ENCODE measurements around the gene ZNFX1. TPM values are rescaled to one million over a fixed set of nuclear protein-coding genes. Genes with fewer than 3 reads are reported as not detected.

Gene ZNFX1
- total and polyA plus RNA-seq, 9 of the 15 experiments (the other 6 are each of a cell fraction or from before 2014, with no cell fraction given) = 3.8 to 13.8 (median 10.3) TPM

GRCh38 chr20:49219091-49219923 is 58.5 kb downstream of the ZNFX1 start, which contains the start of gene DDX27 (continued):
- TF ChIP-seq ZNF23 (CRISPR knock-in tag; IDR thresholded peaks at IDR 0.05) = no peak
- no peak for TF ChIP-seq ZFP1 (CRISPR knock-in tag; IDR thresholded peaks at IDR 0.05)
- TF ChIP-seq, protein P1, sequence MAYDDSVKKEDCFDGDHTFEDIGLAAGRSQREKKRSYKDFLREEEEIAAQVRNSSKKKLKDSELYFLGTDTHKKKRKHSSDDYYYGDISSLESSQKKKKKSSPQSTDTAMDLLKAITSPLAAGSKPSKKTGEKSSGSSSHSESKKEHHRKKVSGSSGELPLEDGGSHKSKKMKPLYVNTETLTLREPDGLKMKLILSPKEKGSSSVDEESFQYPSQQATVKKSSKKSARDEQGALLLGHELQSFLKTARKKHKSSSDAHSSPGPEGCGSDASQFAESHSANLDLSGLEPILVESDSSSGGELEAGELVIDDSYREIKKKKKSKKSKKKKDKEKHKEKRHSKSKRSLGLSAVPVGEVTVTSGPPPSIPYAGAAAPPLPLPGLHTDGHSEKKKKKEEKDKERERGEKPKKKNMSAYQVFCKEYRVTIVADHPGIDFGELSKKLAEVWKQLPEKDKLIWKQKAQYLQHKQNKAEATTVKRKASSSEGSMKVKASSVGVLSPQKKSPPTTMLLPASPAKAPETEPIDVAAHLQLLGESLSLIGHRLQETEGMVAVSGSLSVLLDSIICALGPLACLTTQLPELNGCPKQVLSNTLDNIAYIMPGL (CRISPR knock-in tag; IDR thresholded peaks at IDR 0.05) = no peak
- no peak for TF ChIP-seq NR3C1 (CRISPR knock-in tag; IDR thresholded peaks at IDR 0.05)
- TF ChIP-seq GTF2B (IDR thresholded peaks at IDR 0.05; ENCODE audit: extremely low read depth, insufficient read length) = peak; percentile 23
- TF ChIP-seq SRSF7 (optimal IDR thresholded peaks at IDR 0.05; ENCODE audit: low read depth, low read length) = no peak
- TF ChIP-seq SNIP1 (IDR thresholded peaks at IDR 0.05; ENCODE audit: low read depth) = no peak
- TF ChIP-seq KDM4B (IDR thresholded peaks at IDR 0.05; ENCODE audit: borderline replicate concordance in 2 of 2, low read depth in 1 of 2) = 0 out of 4 replicates have a peak, but pooled peaks of 1 of the 2 experiments have one; percentile 56
- peak; percentile 92 for TF ChIP-seq ZNF316 (IDR thresholded peaks at IDR 0.05)
- no peak for TF ChIP-seq PCBP2 (IDR thresholded peaks at IDR 0.05; ENCODE audit: low read depth, low read length, poor library complexity, severe bottlenecking)
- TF ChIP-seq, protein P2, sequence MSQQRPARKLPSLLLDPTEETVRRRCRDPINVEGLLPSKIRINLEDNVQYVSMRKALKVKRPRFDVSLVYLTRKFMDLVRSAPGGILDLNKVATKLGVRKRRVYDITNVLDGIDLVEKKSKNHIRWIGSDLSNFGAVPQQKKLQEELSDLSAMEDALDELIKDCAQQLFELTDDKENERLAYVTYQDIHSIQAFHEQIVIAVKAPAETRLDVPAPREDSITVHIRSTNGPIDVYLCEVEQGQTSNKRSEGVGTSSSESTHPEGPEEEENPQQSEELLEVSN (IDR thresholded peaks at IDR 0.05; ENCODE audit: borderline replicate concordance in 1 of 2, extremely low read depth in 1 of 2, insufficient read depth in 1 of 2, insufficient read length in 1 of 2, low read depth in 1 of 2, low read length in 1 of 2, poor library complexity in 1 of 2, severe bottlenecking in 1 of 2) = peak; percentile 21 to 50
- no peak; the same call in 1 of the 2 replicates for TF ChIP-seq HES1 (IDR thresholded peaks at IDR 0.05; ENCODE audit: low read depth)
- no peak for TF ChIP-seq PURB (CRISPR knock-in tag; IDR thresholded peaks at IDR 0.05; ENCODE audit: low read depth)
- TF ChIP-seq, protein P3, sequence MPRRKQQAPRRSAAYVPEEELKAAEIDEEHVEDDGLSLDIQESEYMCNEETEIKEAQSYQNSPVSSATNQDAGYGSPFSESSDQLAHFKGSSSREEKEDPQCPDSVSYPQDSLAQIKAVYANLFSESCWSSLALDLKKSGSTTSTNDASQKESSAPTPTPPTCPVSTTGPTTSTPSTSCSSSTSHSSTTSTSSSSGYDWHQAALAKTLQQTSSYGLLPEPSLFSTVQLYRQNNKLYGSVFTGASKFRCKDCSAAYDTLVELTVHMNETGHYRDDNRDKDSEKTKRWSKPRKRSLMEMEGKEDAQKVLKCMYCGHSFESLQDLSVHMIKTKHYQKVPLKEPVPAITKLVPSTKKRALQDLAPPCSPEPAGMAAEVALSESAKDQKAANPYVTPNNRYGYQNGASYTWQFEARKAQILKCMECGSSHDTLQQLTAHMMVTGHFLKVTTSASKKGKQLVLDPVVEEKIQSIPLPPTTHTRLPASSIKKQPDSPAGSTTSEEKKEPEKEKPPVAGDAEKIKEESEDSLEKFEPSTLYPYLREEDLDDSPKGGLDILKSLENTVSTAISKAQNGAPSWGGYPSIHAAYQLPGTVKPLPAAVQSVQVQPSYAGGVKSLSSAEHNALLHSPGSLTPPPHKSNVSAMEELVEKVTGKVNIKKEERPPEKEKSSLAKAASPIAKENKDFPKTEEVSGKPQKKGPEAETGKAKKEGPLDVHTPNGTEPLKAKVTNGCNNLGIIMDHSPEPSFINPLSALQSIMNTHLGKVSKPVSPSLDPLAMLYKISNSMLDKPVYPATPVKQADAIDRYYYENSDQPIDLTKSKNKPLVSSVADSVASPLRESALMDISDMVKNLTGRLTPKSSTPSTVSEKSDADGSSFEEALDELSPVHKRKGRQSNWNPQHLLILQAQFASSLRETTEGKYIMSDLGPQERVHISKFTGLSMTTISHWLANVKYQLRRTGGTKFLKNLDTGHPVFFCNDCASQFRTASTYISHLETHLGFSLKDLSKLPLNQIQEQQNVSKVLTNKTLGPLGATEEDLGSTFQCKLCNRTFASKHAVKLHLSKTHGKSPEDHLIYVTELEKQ (CRISPR knock-in tag; IDR thresholded peaks at IDR 0.05) = no peak
- no peak for TF ChIP-seq ZNF12 (CRISPR knock-in tag; IDR thresholded peaks at IDR 0.05)
- peak; percentile 46; the same call in 1 of the 2 replicates for TF ChIP-seq ATF1 (CRISPR knock-in tag; IDR thresholded peaks at IDR 0.05)
- TF ChIP-seq ATF1 (tag; IDR thresholded peaks at IDR 0.05) = peak; percentile 96
